Transverse colon (tissue), 4 donors: Measurements from ENCODE around the gene TMEM238L. TPM values are rescaled to one million over a fixed set of nuclear protein-coding genes. Genes with fewer than 3 reads are reported as not detected.

Experiments used
- DNase-seq: peaks from one replicate; pipeline ENCODE4 v3.0.0-alpha.2; 2019
- H3K27ac ChIP-seq, 4 donors: fragments of 200-600 bp; sonication (generic); 2 replicates each; pipeline ENCODE4 v1.5.1; 2016 to 2018; ENCODE audit warnings: inconsistent platforms in 4 of 4
- H3K27me3 ChIP-seq: fragments of 200-600 bp; sonication (generic); 2 replicates; pipeline ENCODE4 v1.5.1; 2017; ENCODE audit warnings: inconsistent platforms
- H3K36me3 ChIP-seq, 4 donors: fragments of 200-600 bp; sonication (generic); 2 replicates each; pipeline ENCODE4 v1.5.1; 2017 to 2019; ENCODE audit warnings: inconsistent platforms in 4 of 4
- H3K4me1 ChIP-seq, 4 donors: fragments of 200-600 bp; sonication (generic); 2 replicates each; pipeline ENCODE4 v1.5.1; 2017 to 2020; ENCODE audit warnings: inconsistent platforms in 4 of 4
- H3K4me3 ChIP-seq, 4 donors: fragments of 200-600 bp; sonication (generic); 1 replicate in 1 of 4; 2 replicates in 3 of 4; pipeline versions ENCODE4 v1.5.1 to v1.6.1; 2017 to 2019; ENCODE audit warnings: inconsistent platforms in 4 of 4
- H3K9me3 ChIP-seq, 2 donors: fragments of 200-600 bp; sonication (generic); 2 replicates each; pipeline ENCODE4 v1.5.1; 2017 to 2019; ENCODE audit warnings: inconsistent platforms in 2 of 2
- CTCF ChIP-seq, 5 experiments: fragments of 200-600 bp in 3 of 5; fragments of 450-650 bp in 2 of 5; sonication (generic) in 3 of 5; IDR thresholded peaks; 1 replicate in 2 of 5; 2 replicates in 3 of 5; pipeline ENCODE4 v1.5.1; 2016 to 2017; ENCODE audit warnings: antibody characterized with exemption in 5 of 5, inconsistent platforms in 3 of 5, mild to moderate bottlenecking in 2 of 5, moderate library complexity in 1 of 5
- EP300 ChIP-seq: sonication (generic); formaldehyde crosslinking; IDR thresholded peaks from one replicate; pipeline ENCODE4 v1.6.1; 2017; ENCODE audit warnings: antibody characterized with exemption, low read depth
- POLR2A ChIP-seq: fragments of 450-650 bp; IDR thresholded peaks from one replicate; pipeline ENCODE4 v1.6.1; 2016; ENCODE audit warnings: antibody characterized with exemption, mild to moderate bottlenecking, moderate library complexity
- POLR2AphosphoS5 ChIP-seq, 3 donors: sonication (generic); formaldehyde crosslinking; IDR thresholded peaks; one replicate each; pipeline ENCODE4 v1.6.1; 2016; ENCODE audit warnings: antibody characterized with exemption in 3 of 3
- WGBS, 2 donors: methylation state at CpG; one replicate each; pipeline ENCODE4 v1.1.5; 2018; ENCODE audit warnings: low coverage in 1 of 2; 5-methylcytosine and 5-hydroxymethylcytosine counted together
- in situ Hi-C, 4 donors: fragments of 200-750 bp; cut with MboI; loops; one replicate each; pipeline versions ENCODE4 v1.15.0 to v1.15.1; 2017; ENCODE audit warnings: low sequenced_read_pairs in 3 of 4, low pct_ligation_motif_present in 1 of 4, low pct_unique_long_range_greater_than_20kb in 1 of 4
- intact Hi-C: fragments of 100-400 bp; cut with DNase I; formaldehyde crosslinking; loops from one replicate; pipeline ENCODE4 v1.15.1; 2023; ENCODE audit warnings: low total_unique reads
- total RNA-seq, 4 donors: library from RNA; depleted of rRNA; stranded (reverse); fragments of >200 nt; gene quantifications; one replicate each; pipeline ENCODE4 v1.1.0, GENCODE V29; 2016

Gene TMEM238L
- total RNA-seq, 4 donors from 2014 or later: 34.4 to 66.5 (median 42.5) TPM

GRCh38 chr17:10814075-10814474 is 10.2 kb upstream of the TMEM238L start:
- Histone ChIP-seq H3K27ac (peak overlapping the region; percentile 66 to 83 (median 80)), H3K4me1 (peaks cover 3 to 41% (median 29%) of the 10 kb centered on the region in 4 donors), H3K27me3 (no peaks in the 10 kb centered on the region), H3K4me3 (no peak overlapping the region), H3K9me3 (no peaks in the 10 kb centered on the region), H3K36me3 (no peaks in the 10 kb centered on the region)
- intact Hi-C loops (loop anchor here (5.0 kb wide), 1 partner anchor 1353 kb away; no protein-coding TSS in a partner anchor), in situ Hi-C loops (no loop called here)
- DNase-seq: peak; percentile 60
- 8 to 23% methylated on average over 1 of the region's 1 CpG for WGBS, 2 donors
- TF ChIP-seq CTCF (IDR thresholded peaks at IDR 0.05): no peak
- peak; percentile 33 for TF ChIP-seq POLR2A
- TF ChIP-seq POLR2AphosphoS5 (IDR thresholded peaks at IDR 0.05): peak; percentile 4 to 48 (median 40)
- no peak for TF ChIP-seq EP300

GRCh38 chr17:10812674-10813073 is 8.8 kb upstream of the TMEM238L start:
- TF ChIP-seq CTCF (IDR thresholded peaks at IDR 0.05) (no peak), POLR2AphosphoS5 (IDR thresholded peaks at IDR 0.05) (peak in 1 of 3 donors; percentile 69), POLR2A (no peak)
- WGBS, 2 donors: 61% methylated on average over 5 of the region's 5 CpGs; no CpG with 5 or more reads in 1 of the 2 donors
- Histone ChIP-seq H3K36me3 (no peaks in the 10 kb centered on the region), H3K4me1 (peaks cover 3 to 41% (median 29%) of the 10 kb centered on the region in 4 donors), H3K4me3 (no peak overlapping the region), H3K9me3 (no peaks in the 10 kb centered on the region), H3K27ac (peak overlapping the region; percentile 64 to 83 (median 80)), H3K27me3 (no peaks in the 10 kb centered on the region)
- peak; percentile 92 for DNase-seq
- in situ Hi-C loops: no loop called here
- intact Hi-C loops: loop anchor here (5.0 kb wide), 1 partner anchor 1355 kb away; no protein-coding TSS in a partner anchor

- no peaks in the 10 kb centered on the region for H3K9me3 ChIP-seq
- intact Hi-C loops: loop anchor here (5.0 kb wide), 1 partner anchor 1358 kb away; no protein-coding TSS in a partner anchor
- no peaks in the 10 kb centered on the region for H3K36me3 ChIP-seq
- H3K4me1 ChIP-seq: peaks cover 1 to 37% (median 25%) of the 10 kb centered on the region in 4 donors
- TF ChIP-seq EP300 (no peak), POLR2A (no peak), CTCF (IDR thresholded peaks at IDR 0.05) (no peak), POLR2AphosphoS5 (IDR thresholded peaks at IDR 0.05) (no peak)
- H3K27me3 ChIP-seq: no peaks in the 10 kb centered on the region
- in situ Hi-C loops: no loop called here
- WGBS, 2 donors: 64% methylated on average over 4 of the region's 4 CpGs; no CpG with 5 or more reads in 1 of the 2 donors
- DNase-seq: no peak
- H3K4me3 ChIP-seq: no peak overlapping the region
- peak overlapping the region in 1 of 4 donors; percentile 11 for H3K27ac ChIP-seq
Observed at GRCh38 chr17:10809605-10810004, 5.7 kb upstream of the TMEM238L start.

GRCh38 chr17:10807704-10808128 is 3.8 kb upstream of the TMEM238L start:
- intact Hi-C loops: no loop called here
- Histone ChIP-seq H3K4me3 (no peak overlapping the region), H3K9me3 (no peaks in the 10 kb centered on the region), H3K4me1 (peaks cover 0 to 22% (median 14%) of the 10 kb centered on the region in 4 donors), H3K36me3 (no peaks in the 10 kb centered on the region), H3K27ac (no peak overlapping the region), H3K27me3 (no peaks in the 10 kb centered on the region)
- 67 to 70% methylated on average over 1 to 7 of the region's 7 CpGs for WGBS, 2 donors
- TF ChIP-seq POLR2A (no peak), POLR2AphosphoS5 (IDR thresholded peaks at IDR 0.05) (no peak), CTCF (IDR thresholded peaks at IDR 0.05) (no peak), EP300 (no peak)
- in situ Hi-C loops: no loop called here
- peak; percentile 64 for DNase-seq
